Measurements from ENCODE around the gene ACER3.

Gene ACER3

DNA sequence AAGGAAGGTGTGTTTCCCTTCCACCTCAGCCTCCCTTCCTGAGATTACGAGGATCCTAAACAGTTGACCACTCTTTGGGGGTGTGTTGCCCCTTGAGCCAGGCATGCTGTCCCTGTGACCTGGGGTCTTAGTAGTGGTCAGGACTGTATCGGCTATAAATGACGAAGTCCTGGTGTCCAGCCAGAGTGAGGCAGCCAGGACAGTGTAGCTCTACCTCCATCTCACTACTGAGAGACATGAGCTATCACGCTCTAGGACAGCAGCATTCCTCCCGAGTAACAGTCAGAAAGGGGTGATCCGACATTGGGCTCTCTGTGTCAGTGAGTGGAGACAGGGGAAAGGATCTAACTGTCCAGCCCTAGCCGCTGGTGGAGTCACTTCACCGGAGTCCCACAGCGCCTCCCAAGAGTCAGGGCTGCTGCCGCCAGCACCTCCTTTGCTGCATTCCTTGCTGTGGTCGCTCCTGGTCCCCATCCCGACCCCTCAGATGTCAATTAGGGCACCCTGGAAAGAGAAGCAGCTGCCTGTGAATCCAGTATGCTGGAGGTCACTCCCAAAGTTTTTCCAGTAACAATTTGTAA lies 170.2 kb downstream of the ACER3 start:
- H3K36me3 ChIP-seq (ENCODE audit: control insufficient read depth, insufficient read depth, low read length, severe bottlenecking), result no peaks in the 10 kb centered on the region
- H3K27me3 ChIP-seq (replicated peaks; ENCODE audit: control insufficient read depth, insufficient read depth, low read length), result peaks cover 30% of the 10 kb centered on the region
- no peak overlapping the region for H3K4me3 ChIP-seq (ENCODE audit: low read length)
- DNase-seq (ENCODE audit: low read depth), result no peak
- H3K9ac ChIP-seq (ENCODE audit: low read length), result no peak overlapping the region
- H3K4me1 ChIP-seq (ENCODE audit: control insufficient read depth, insufficient read depth, low read length), result no peaks in the 10 kb centered on the region
- H3K9me3 ChIP-seq (ENCODE audit: control insufficient read depth, low read length), result no peaks in the 10 kb centered on the region

DNA sequence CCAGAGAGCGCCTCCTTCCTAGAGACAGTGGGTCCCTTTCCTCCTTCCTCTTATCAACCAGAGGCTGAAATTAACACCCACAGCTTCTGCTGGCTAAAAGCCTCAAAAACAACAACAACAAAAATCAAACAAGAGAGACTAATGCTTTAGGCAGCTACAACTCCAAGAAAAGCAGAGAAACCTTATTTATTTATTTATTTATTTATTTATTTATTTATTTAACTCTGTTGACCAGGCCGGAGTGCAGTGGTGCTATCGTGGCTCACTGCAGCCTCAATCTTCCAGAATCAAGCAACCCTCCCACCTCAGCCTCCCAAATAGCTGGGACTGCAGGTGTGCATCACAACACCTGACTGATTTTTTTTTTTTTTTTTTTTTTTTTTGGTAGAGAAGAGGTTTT lies 170.9 kb downstream of the ACER3 start:
- no peak for DNase-seq (ENCODE audit: low read depth)
- Histone ChIP-seq H3K36me3 (ENCODE audit: control insufficient read depth, insufficient read depth, low read length, severe bottlenecking) (no peaks in the 10 kb centered on the region), H3K4me1 (ENCODE audit: control insufficient read depth, insufficient read depth, low read length) (no peaks in the 10 kb centered on the region), H3K27me3 (replicated peaks; ENCODE audit: control insufficient read depth, insufficient read depth, low read length) (peaks cover 35% of the 10 kb centered on the region), H3K9me3 (ENCODE audit: control insufficient read depth, low read length) (no peaks in the 10 kb centered on the region), H3K9ac (ENCODE audit: low read length) (no peak overlapping the region), H3K4me3 (ENCODE audit: low read length) (no peak overlapping the region)

DNA sequence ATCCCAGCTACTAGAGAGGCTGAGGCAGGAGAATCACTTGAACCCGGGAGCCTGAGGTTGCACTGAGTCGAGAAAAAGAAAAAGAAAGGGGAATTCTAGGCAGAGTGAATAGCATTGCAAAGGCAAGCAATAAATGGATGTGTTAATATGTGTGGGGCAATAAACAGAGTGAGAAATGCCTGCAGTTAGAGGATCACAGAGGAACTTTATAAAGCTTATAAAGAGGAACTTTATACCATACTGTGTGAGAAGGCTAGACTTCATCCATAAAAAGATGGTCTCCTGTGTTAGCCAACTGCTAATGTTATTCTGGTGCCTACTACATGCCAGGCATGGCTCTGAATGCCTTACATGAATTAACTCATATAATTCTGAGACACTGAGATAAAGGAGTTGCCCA lies 174.3 kb downstream of the ACER3 start:
- Histone ChIP-seq H3K9ac (ENCODE audit: low read length) (no peak overlapping the region), H3K4me1 (ENCODE audit: control insufficient read depth, insufficient read depth, low read length) (no peaks in the 10 kb centered on the region), H3K9me3 (ENCODE audit: control insufficient read depth, low read length) (no peaks in the 10 kb centered on the region), H3K36me3 (ENCODE audit: control insufficient read depth, insufficient read depth, low read length, severe bottlenecking) (no peaks in the 10 kb centered on the region), H3K27me3 (replicated peaks; ENCODE audit: control insufficient read depth, insufficient read depth, low read length) (peaks cover 56% of the 10 kb centered on the region), H3K4me3 (ENCODE audit: low read length) (no peak overlapping the region)
- no peak for DNase-seq (ENCODE audit: low read depth)

DNA sequence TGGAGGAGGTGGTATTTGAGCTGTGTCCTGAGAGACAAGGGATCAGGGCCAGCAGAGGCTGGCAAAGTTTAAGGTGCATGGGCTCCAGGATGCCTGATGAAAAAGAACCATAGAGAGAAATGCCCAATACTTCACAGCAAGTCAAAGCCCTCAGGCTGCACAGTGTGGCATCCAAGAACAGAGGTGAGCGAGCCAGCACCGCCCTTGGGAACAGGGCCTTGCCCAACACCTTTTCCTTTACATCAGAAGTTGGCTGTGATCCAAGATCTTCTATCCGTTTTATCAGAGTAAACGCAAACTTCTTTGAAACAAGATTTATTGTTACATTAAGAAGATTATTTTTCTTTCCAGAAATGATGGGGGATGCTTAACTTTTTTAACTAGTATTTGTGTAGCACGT lies 174.9 kb downstream of the ACER3 start:
- no peaks in the 10 kb centered on the region for H3K36me3 ChIP-seq (ENCODE audit: control insufficient read depth, insufficient read depth, low read length, severe bottlenecking)
- H3K27me3 ChIP-seq (replicated peaks; ENCODE audit: control insufficient read depth, insufficient read depth, low read length), result peaks cover 58% of the 10 kb centered on the region
- no peak overlapping the region for H3K4me3 ChIP-seq (ENCODE audit: low read length)
- H3K9ac ChIP-seq (ENCODE audit: low read length), result no peak overlapping the region
- DNase-seq (ENCODE audit: low read depth), result no peak
- H3K4me1 ChIP-seq (ENCODE audit: control insufficient read depth, insufficient read depth, low read length), result no peaks in the 10 kb centered on the region
- H3K9me3 ChIP-seq (ENCODE audit: control insufficient read depth, low read length), result no peaks in the 10 kb centered on the region

DNA sequence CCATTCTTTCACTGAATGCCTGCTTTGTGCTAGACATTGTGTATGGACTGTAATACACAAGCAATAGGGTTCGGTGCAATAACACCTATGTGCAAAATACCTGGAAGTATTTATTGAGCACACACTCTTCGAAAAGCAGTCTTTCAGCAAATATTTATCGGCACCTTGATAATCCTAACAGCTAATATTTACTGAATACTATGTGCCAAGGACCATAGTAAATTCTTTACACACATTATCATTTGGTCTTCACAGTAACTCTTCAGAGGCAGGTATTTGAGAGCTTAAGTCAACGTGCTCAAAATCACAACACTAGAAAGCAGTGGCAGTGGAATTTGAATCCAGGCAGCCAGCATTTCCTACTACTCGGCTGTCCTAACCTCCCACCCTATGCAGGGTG lies 175.7 kb downstream of the ACER3 start:
- no peaks in the 10 kb centered on the region for H3K9me3 ChIP-seq (ENCODE audit: control insufficient read depth, low read length)
- H3K27me3 ChIP-seq (replicated peaks; ENCODE audit: control insufficient read depth, insufficient read depth, low read length), result peaks cover 52% of the 10 kb centered on the region
- no peaks in the 10 kb centered on the region for H3K4me1 ChIP-seq (ENCODE audit: control insufficient read depth, insufficient read depth, low read length)
- H3K36me3 ChIP-seq (ENCODE audit: control insufficient read depth, insufficient read depth, low read length, severe bottlenecking), result no peaks in the 10 kb centered on the region
- H3K4me3 ChIP-seq (ENCODE audit: low read length), result no peak overlapping the region
- no peak overlapping the region for H3K9ac ChIP-seq (ENCODE audit: low read length)
- DNase-seq (ENCODE audit: low read depth), result no peak

DNA sequence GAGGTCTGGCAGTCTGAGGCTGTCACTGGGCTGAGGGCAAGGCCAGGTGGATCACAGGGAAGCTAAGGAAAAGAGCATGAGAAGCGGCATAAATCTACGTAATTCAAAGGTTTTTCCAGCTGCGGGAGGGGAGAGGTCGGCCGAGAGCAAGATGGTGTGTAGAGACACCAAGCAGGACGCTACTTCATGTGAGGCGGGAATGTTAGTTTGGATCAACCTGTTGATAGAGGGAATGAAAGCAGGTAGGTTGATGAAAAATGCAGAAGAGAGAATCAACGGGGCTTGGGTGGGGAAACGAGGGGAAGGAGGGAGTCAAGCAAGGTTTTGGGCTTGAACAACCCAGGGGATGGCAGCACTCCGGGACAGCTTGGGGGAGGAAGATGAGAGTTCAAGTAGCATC lies 176.3 kb downstream of the ACER3 start:
- Histone ChIP-seq H3K9ac (ENCODE audit: low read length) (no peak overlapping the region), H3K36me3 (ENCODE audit: control insufficient read depth, insufficient read depth, low read length, severe bottlenecking) (no peaks in the 10 kb centered on the region), H3K4me1 (ENCODE audit: control insufficient read depth, insufficient read depth, low read length) (no peaks in the 10 kb centered on the region), H3K4me3 (ENCODE audit: low read length) (no peak overlapping the region), H3K27me3 (replicated peaks; ENCODE audit: control insufficient read depth, insufficient read depth, low read length) (peaks cover 52% of the 10 kb centered on the region), H3K9me3 (ENCODE audit: control insufficient read depth, low read length) (no peaks in the 10 kb centered on the region)
- DNase-seq (ENCODE audit: low read depth), result no peak

DNA sequence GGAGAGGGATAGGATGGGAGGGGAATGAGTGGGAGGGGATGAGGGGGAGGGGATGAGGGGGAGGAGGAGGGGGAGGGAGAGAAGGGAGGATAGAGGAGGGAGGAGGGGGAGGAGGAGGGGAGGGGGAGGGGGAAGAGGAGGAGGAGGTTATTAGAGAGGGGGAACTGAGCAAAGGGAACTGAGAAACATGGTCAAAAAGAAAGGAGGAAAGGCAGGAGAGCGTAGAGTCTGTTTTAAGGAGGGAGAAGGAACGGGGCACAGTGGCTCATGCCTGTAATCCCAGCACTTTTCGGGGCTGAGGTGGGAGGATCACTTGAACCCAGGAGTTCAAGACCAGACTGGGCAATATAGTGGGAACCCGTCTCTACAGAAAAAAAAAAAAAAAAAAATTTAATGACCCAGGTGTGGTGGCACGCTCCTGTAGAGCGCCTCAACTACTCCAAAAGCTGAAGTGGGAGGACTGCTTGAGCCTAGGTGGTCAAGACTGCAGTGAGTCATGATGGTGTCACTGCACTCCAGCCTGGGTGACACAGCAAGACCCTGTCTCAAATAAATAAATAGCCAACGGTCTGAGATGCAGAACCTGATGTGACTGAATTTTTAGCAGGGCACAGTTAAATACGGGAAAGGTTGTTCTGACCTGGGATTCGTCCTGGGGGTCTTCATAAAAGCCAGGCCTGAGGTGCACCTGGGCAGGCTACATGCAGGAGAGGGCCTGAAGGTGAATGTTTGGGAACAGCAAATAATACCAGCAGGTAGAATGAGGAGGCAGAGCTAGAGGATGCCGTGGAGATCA lies 177.5 kb downstream of the ACER3 start:
- Histone ChIP-seq H3K9me3 (ENCODE audit: control insufficient read depth, low read length) (no peaks in the 10 kb centered on the region), H3K9ac (ENCODE audit: low read length) (no peak overlapping the region), H3K27me3 (replicated peaks; ENCODE audit: control insufficient read depth, insufficient read depth, low read length) (peaks cover 52% of the 10 kb centered on the region), H3K4me3 (ENCODE audit: low read length) (no peak overlapping the region), H3K36me3 (ENCODE audit: control insufficient read depth, insufficient read depth, low read length, severe bottlenecking) (no peaks in the 10 kb centered on the region), H3K4me1 (ENCODE audit: control insufficient read depth, insufficient read depth, low read length) (no peaks in the 10 kb centered on the region)
- no peak for DNase-seq (ENCODE audit: low read depth)

DNA sequence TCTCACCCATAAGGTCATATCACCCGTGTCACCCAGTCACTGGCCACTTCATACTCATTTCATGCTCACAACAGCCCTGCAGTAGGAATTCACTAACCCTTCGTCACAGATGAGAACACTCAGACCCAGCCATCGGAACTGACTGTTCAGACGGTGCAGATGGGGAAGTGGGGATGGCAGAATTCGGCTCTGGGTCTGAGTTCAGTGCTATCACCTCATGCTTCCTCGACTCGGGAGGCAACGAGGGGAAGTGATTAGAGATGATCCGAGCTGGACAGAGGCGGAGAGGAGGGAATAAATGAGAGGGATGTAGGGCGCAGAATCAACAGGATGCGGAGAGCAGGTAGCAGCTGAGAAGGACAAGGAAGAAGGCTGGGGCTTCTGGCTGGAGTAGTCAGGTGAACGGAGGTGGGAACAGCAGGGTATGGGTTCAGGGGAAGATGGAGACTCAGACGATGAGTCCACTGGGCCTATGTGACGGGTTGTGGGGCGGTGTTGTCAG lies 178.2 kb downstream of the ACER3 start:
- no peak for DNase-seq (ENCODE audit: low read depth)
- Histone ChIP-seq H3K27me3 (replicated peaks; ENCODE audit: control insufficient read depth, insufficient read depth, low read length) (peaks cover 52% of the 10 kb centered on the region), H3K4me3 (ENCODE audit: low read length) (no peak overlapping the region), H3K4me1 (ENCODE audit: control insufficient read depth, insufficient read depth, low read length) (no peaks in the 10 kb centered on the region), H3K36me3 (ENCODE audit: control insufficient read depth, insufficient read depth, low read length, severe bottlenecking) (no peaks in the 10 kb centered on the region), H3K9me3 (ENCODE audit: control insufficient read depth, low read length) (no peaks in the 10 kb centered on the region), H3K9ac (ENCODE audit: low read length) (no peak overlapping the region)

DNA sequence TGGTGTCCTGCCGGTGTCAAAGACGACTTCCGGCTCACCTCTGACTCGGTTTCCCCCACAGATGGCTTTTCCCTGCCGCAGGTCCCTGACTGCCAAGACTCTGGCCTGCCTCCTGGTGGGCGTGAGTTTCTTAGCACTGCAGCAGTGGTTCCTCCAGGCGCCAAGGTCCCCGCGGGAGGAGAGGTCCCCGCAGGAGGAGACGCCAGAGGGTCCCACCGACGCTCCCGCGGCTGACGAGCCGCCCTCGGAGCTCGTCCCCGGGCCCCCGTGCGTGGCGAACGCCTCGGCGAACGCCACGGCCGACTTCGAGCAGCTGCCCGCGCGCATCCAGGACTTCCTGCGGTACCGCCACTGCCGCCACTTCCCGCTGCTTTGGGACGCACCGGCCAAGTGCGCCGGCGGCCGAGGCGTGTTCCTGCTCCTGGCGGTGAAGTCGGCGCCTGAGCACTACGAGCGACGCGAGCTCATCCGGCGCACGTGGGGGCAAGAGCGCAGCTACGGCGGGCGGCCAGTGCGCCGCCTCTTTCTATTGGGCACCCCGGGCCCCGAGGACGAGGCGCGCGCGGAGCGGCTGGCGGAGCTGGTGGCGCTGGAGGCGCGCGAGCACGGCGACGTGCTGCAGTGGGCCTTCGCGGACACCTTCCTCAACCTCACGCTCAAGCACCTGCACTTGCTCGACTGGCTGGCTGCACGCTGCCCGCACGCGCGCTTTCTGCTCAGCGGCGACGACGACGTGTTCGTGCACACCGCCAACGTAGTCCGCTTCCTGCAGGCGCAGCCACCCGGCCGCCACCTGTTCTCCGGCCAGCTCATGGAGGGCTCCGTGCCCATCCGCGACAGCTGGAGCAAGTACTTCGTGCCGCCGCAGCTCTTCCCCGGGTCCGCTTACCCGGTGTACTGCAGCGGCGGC lies 179.0 kb downstream of the ACER3 start:
- Histone ChIP-seq H3K36me3 (ENCODE audit: control insufficient read depth, insufficient read depth, low read length, severe bottlenecking) (no peaks in the 10 kb centered on the region), H3K4me3 (ENCODE audit: low read length) (peak overlapping the region; percentile 73), H3K9me3 (ENCODE audit: control insufficient read depth, low read length) (no peaks in the 10 kb centered on the region), H3K4me1 (ENCODE audit: control insufficient read depth, insufficient read depth, low read length) (no peaks in the 10 kb centered on the region), H3K27me3 (replicated peaks; ENCODE audit: control insufficient read depth, insufficient read depth, low read length) (peaks cover 47% of the 10 kb centered on the region), H3K9ac (ENCODE audit: low read length) (no peak overlapping the region)
- peak; percentile 74 for DNase-seq (ENCODE audit: low read depth)

DNA sequence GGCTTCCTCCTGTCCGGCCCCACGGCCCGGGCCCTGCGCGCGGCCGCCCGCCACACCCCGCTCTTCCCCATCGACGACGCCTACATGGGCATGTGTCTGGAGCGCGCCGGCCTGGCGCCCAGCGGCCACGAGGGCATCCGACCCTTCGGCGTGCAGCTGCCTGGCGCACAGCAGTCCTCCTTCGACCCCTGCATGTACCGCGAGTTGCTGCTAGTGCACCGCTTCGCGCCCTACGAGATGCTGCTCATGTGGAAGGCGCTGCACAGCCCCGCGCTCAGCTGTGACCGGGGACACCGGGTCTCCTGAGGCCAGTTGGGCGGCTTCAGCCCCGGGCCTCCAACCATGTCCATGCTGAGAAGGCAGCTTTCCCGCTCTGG lies 179.7 kb downstream of the ACER3 start:
- H3K36me3 ChIP-seq (ENCODE audit: control insufficient read depth, insufficient read depth, low read length, severe bottlenecking), result no peaks in the 10 kb centered on the region
- H3K4me1 ChIP-seq (ENCODE audit: control insufficient read depth, insufficient read depth, low read length), result no peaks in the 10 kb centered on the region
- no peaks in the 10 kb centered on the region for H3K9me3 ChIP-seq (ENCODE audit: control insufficient read depth, low read length)
- no peak overlapping the region for H3K4me3 ChIP-seq (ENCODE audit: low read length)
- no peak overlapping the region for H3K9ac ChIP-seq (ENCODE audit: low read length)
- DNase-seq (ENCODE audit: low read depth), result no peak
- peaks cover 53% of the 10 kb centered on the region for H3K27me3 ChIP-seq (replicated peaks; ENCODE audit: control insufficient read depth, insufficient read depth, low read length)

DNA sequence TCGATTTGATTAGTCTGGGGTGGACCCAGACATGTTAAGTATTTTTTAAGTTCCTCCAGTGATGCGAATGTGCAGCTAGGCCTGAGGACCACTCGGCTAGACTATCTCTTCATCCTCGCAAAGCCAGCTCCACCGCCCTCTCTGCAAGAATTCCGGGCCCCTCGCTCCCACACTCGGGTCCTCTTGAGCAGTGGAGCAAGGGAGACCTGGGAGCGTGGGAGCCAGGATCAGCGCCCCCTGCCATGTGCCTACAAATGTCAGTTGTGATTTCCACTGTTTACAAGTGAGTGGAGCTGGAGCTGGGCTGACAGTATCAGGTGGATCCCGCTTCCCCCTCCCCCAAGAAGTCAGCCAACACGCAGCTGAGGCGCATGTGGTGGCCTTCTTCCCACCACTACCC lies 180.2 kb downstream of the ACER3 start:
- H3K9me3 ChIP-seq (ENCODE audit: control insufficient read depth, low read length), result no peaks in the 10 kb centered on the region
- no peak for DNase-seq (ENCODE audit: low read depth)
- no peaks in the 10 kb centered on the region for H3K4me1 ChIP-seq (ENCODE audit: control insufficient read depth, insufficient read depth, low read length)
- peaks cover 53% of the 10 kb centered on the region for H3K27me3 ChIP-seq (replicated peaks; ENCODE audit: control insufficient read depth, insufficient read depth, low read length)
- H3K9ac ChIP-seq (ENCODE audit: low read length), result no peak overlapping the region
- H3K36me3 ChIP-seq (ENCODE audit: control insufficient read depth, insufficient read depth, low read length, severe bottlenecking), result no peaks in the 10 kb centered on the region
- H3K4me3 ChIP-seq (ENCODE audit: low read length), result no peak overlapping the region

Data from adipocyte (in vitro differentiated cells).